Upper lobe of left lung (tissue), 6 donors: ENCODE measurements around the gene KCNG2. TPM values are rescaled to one million over a fixed set of nuclear protein-coding genes. Genes with fewer than 3 reads are reported as not detected.

Source experiments
- ATAC-seq, 2 donors: fragments of 200-7000 bp; cut with Tn5 transposase; one replicate each; pipeline ENCODE4 v1.9.1; 2022; ENCODE audit warnings: mild to moderate bottlenecking in 2 of 2, moderate library complexity in 2 of 2; ENCODE audit not compliant: low FRiP score in 2 of 2
- DNase-seq, 2 donors: peaks; one replicate each; pipeline ENCODE4 v3.0.0-alpha.2; 2019 to 2020
- H3K27ac ChIP-seq, 4 donors: fragments of 200-600 bp; sonication (generic); one replicate each; pipeline ENCODE4 v1.5.1; 2016 to 2019
- H3K27me3 ChIP-seq, 4 donors: fragments of 200-600 bp; sonication (generic); one replicate each; pipeline ENCODE4 v1.5.1; 2017 to 2019
- H3K36me3 ChIP-seq, 4 donors: fragments of 200-600 bp; sonication (generic); one replicate each; pipeline ENCODE4 v1.5.1; 2016 to 2019
- H3K4me1 ChIP-seq, 4 donors: fragments of 200-600 bp; sonication (generic); one replicate each; pipeline ENCODE4 v1.5.1; 2018 to 2019
- H3K4me3 ChIP-seq, 4 donors: fragments of 200-600 bp; sonication (generic); one replicate each; pipeline ENCODE4 v1.5.1; 2017 to 2019; ENCODE audit warnings: mild to moderate bottlenecking in 2 of 4, moderate library complexity in 1 of 4
- H3K9me3 ChIP-seq, 4 donors: fragments of 200-600 bp; sonication (generic); one replicate each; pipeline ENCODE4 v1.5.1; 2018 to 2019
- EP300 ChIP-seq, 4 donors: sonication (generic); formaldehyde crosslinking; IDR thresholded peaks; one replicate each; pipeline ENCODE4 v1.5.1; 2017; ENCODE audit warnings: antibody characterized with exemption in 4 of 4, control low read depth in 2 of 4
- POLR2A ChIP-seq, 4 donors: fragments of 450-650 bp; IDR thresholded peaks; one replicate each; pipeline ENCODE4 v1.5.1; 2016 to 2017; ENCODE audit warnings: antibody characterized with exemption in 4 of 4, mild to moderate bottlenecking in 2 of 4
- POLR2AphosphoS5 ChIP-seq, 2 donors: sonication (generic); formaldehyde crosslinking; IDR thresholded peaks; one replicate each; pipeline ENCODE4 v1.5.1; 2017; ENCODE audit warnings: antibody characterized with exemption in 2 of 2
- WGBS, 2 donors: methylation state at CpG; one replicate each; pipeline ENCODE4 v1.1.5; 2017 to 2018; 5-methylcytosine and 5-hydroxymethylcytosine counted together
- total RNA-seq, 6 donors: library from RNA; depleted of rRNA in 4 of 6; stranded (reverse); fragments of >200 nt in 4 of 6; gene quantifications; one replicate each; pipeline versions ENCODE4 v1.1.0 to v1.2.1, GENCODE V29; 2016 to 2021
- TF ChIP-seq, protein P1 (sequence below), 6 experiments: fragments of 450-650 bp in 4 of 6; fragments of 200-600 bp in 2 of 6; sonication (generic) in 2 of 6; IDR thresholded peaks; one replicate each; pipeline ENCODE4 v1.5.1; 2016 to 2019; ENCODE audit warnings: antibody characterized with exemption in 6 of 6
- donor health status: DM: no; HTN: no; CAD: no; lungs with moderate emphysema.
- donor health status: DM: no; HTN: yes; CAD: no; lungs with severe emphysema.

Gene KCNG2
- total RNA-seq, 6 donors from 2014 or later = 0.49 to 1.1 (median 0.73) TPM; not detected in 2

DNA sequence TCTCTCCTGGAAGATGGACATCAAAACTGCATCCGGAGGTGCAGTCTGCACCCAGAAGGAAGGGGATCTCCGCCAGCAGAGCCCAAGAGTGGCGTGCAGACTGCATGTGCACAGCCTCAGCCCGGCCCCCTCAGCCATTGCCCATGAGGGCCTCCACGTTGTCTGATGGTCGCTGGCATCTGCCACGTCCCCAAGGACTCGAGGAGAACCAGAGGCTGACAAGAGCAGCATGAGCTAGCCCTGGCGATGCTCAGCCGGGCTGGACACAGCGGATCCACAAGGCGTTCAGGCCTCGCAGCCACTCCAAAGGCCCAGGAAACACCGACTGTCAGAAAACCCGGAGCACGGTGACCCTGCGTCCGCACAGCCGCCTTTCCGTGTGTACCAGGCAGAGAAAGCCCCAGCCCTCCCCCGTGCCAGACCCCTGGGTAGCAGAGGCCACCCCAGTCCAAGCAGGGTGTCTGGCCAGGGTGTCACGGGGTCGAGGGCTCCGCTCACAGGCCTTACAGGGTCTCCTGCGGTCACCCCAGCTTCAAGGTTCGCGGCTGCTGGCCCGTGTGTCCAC, 105.4 kb downstream of the KCNG2 start:
- TF ChIP-seq, protein P1, sequence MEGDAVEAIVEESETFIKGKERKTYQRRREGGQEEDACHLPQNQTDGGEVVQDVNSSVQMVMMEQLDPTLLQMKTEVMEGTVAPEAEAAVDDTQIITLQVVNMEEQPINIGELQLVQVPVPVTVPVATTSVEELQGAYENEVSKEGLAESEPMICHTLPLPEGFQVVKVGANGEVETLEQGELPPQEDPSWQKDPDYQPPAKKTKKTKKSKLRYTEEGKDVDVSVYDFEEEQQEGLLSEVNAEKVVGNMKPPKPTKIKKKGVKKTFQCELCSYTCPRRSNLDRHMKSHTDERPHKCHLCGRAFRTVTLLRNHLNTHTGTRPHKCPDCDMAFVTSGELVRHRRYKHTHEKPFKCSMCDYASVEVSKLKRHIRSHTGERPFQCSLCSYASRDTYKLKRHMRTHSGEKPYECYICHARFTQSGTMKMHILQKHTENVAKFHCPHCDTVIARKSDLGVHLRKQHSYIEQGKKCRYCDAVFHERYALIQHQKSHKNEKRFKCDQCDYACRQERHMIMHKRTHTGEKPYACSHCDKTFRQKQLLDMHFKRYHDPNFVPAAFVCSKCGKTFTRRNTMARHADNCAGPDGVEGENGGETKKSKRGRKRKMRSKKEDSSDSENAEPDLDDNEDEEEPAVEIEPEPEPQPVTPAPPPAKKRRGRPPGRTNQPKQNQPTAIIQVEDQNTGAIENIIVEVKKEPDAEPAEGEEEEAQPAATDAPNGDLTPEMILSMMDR (IDR thresholded peaks at IDR 0.05) = no peak
- no peak for TF ChIP-seq EP300 (IDR thresholded peaks at IDR 0.05)
- Histone ChIP-seq H3K4me3 (no peak overlapping the region), H3K4me1 (peaks cover 0 to 2% (median 0%) of the 10 kb centered on the region in 4 donors), H3K9me3 (peaks cover 0 to 17% (median 10%) of the 10 kb centered on the region in 4 donors), H3K36me3 (peaks cover 5 to 24% (median 22%) of the 10 kb centered on the region in 4 donors), H3K27ac (no peak overlapping the region), H3K27me3 (no peaks in the 10 kb centered on the region)
- 96 to 97% methylated on average over 15 to 28 of the region's 28 CpGs for WGBS, 2 donors
- DNase-seq (peak; percentile 18 to 63), ATAC-seq (no peak)

GRCh38 chr18:79903787-79904356, 106.1 kb downstream of the KCNG2 start:
- Histone ChIP-seq H3K4me1 (peaks cover 0 to 2% (median 0%) of the 10 kb centered on the region in 4 donors), H3K36me3 (peaks cover 5 to 26% (median 22%) of the 10 kb centered on the region in 4 donors), H3K27me3 (no peaks in the 10 kb centered on the region), H3K9me3 (peaks cover 0 to 15% (median 6%) of the 10 kb centered on the region in 4 donors), H3K27ac (no peak overlapping the region), H3K4me3 (no peak overlapping the region)
- no peak for ATAC-seq
- TF ChIP-seq, protein P1 (IDR thresholded peaks at IDR 0.05) = no peak
- no peak for TF ChIP-seq POLR2AphosphoS5 (IDR thresholded peaks at IDR 0.05)
- TF ChIP-seq EP300 (IDR thresholded peaks at IDR 0.05) = no peak
- no peak for TF ChIP-seq POLR2A (IDR thresholded peaks at IDR 0.05)
- 97 to 100% methylated on average over 1 to 24 of the region's 25 CpGs for WGBS, 2 donors
- DNase-seq = peak; percentile 21 to 79

DNA sequence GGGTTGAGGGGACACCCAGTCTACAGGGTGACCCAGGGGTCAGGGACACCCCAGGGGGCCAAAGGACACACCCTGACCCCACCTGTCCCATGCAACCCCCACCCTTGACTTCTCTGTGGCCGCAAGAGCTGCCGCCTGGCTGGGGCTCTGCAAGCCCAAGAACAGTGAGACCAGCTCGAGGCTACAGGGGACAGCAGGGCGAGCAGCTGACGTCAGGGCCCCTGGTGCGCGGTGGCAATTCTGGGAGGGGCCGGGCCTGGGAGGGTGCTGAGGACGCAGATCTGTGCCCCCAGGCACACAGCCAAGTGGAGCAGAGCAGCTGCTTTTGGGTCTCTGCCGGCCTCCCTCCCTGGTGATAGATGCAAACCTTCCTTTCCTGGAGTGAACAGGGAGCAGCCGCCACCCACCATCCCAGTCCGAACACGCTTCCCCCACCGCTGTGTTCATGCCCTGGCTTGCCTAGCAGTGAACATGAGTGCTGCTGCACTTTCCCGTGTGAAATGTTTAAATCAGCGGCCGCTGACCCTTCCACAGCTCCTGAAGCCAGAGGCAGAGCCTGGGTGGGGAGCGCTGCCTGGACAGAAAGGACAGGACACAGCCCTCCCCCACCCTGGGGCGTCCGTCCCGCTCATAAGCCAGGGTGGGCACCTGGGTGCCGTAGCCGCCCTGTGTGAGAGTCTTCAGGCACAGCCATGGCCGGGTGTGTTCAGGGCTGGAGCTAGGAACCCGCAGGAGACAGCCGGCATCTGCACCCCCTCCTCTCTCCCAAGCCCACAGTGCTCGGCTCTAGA, 106.8 kb downstream of the KCNG2 start:
- H3K27ac ChIP-seq = no peak overlapping the region
- ATAC-seq = peak in 1 of 2 donors; percentile 17

GRCh38 chr18:79905389-79905911, 107.7 kb downstream of the KCNG2 start:
- Histone ChIP-seq H3K9me3 (no peaks in the 10 kb centered on the region), H3K27me3 (no peaks in the 10 kb centered on the region), H3K27ac (no peak overlapping the region), H3K4me3 (no peak overlapping the region), H3K36me3 (peaks cover 5 to 26% (median 22%) of the 10 kb centered on the region in 4 donors), H3K4me1 (peaks cover 0 to 2% (median 0%) of the 10 kb centered on the region in 4 donors)
- peak; percentile 21 to 77 for DNase-seq
- WGBS, 2 donors = 84 to 87% methylated on average over 12 to 18 of the region's 21 CpGs
- ATAC-seq = no peak
- TF ChIP-seq POLR2AphosphoS5 (IDR thresholded peaks at IDR 0.05) (no peak), POLR2A (IDR thresholded peaks at IDR 0.05) (no peak), EP300 (IDR thresholded peaks at IDR 0.05) (no peak)
- TF ChIP-seq, protein P1 (IDR thresholded peaks at IDR 0.05) = no peak

More for the DNA sequence above, 106.8 kb downstream of the KCNG2 start:
- peak; percentile 20 to 71 for DNase-seq
- Histone ChIP-seq H3K36me3 (peaks cover 5 to 26% (median 22%) of the 10 kb centered on the region in 4 donors), H3K4me1 (peaks cover 0 to 2% (median 0%) of the 10 kb centered on the region in 4 donors), H3K27me3 (no peaks in the 10 kb centered on the region), H3K9me3 (peaks cover 0 to 8% (median 0%) of the 10 kb centered on the region in 4 donors), H3K4me3 (no peak overlapping the region)
- WGBS, 2 donors = 90 to 94% methylated on average over 6 to 19 of the region's 27 CpGs
- TF ChIP-seq POLR2A (IDR thresholded peaks at IDR 0.05) (no peak), POLR2AphosphoS5 (IDR thresholded peaks at IDR 0.05) (no peak), EP300 (IDR thresholded peaks at IDR 0.05) (no peak)
- TF ChIP-seq, protein P1 (IDR thresholded peaks at IDR 0.05) = no peak
